Measurements from ENCODE around the gene P2RX4. TPM values are rescaled to one million over a fixed set of nuclear protein-coding genes. Genes with fewer than 3 reads are reported as not detected.

P2RX4 gene
- total and polyA plus RNA-seq, 7 experiments from 2014 or later: 34.1 to 56.9 (median 42.0) TPM

DNA sequence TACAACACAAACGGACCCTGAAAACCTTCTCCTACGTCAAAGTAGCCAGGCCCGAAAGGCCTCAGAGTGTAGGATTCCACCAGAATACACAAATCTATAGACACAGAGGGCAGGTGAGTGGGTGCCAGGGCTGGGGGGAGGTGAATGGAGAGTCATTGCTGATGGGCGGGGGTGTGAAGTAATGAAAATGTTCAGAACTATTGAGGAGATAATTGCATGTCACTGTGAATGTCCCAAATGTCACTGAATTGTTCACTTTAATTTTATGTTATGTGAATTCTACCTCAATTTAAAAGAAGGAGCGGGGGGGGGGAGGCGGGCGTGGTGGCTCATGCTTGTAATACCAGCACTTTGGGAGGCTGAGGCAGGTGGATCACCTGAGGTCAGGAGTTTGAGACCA lies 36.0 kb downstream of the P2RX4 start:
- Histone ChIP-seq H3K4me3 (ENCODE audit: low read length) (no peak overlapping the region), H3K36me3 (ENCODE audit: control insufficient read depth in 2 of 3, insufficient read depth in 3 of 3, low read length in 3 of 3) (peaks cover 0 to 44% (median 4%) of the 10 kb centered on the region in 3 experiments), H3K4me1 (ENCODE audit: control insufficient read depth in 2 of 2, insufficient read depth in 2 of 2, low read length in 2 of 2) (peaks cover 8 to 16% of the 10 kb centered on the region in 2 donors), H3K27me3 (ENCODE audit: control insufficient read depth in 2 of 2, insufficient read depth in 2 of 2, low read length in 2 of 2) (no peaks in the 10 kb centered on the region), H3K27ac (ENCODE audit: low read depth, low read length) (no peak overlapping the region), H3K9me3 (ENCODE audit: control insufficient read depth in 2 of 3, low read length in 3 of 3) (no peaks in the 10 kb centered on the region)
- peaks cover 6 to 23% (median 16%) of the 10 kb centered on the region in 7 donors for H3K4me1 Mint-ChIP-seq
- peak overlapping the region in 2 of 9 donors; percentile 43 to 65 for H3K27ac Mint-ChIP-seq
- no peak overlapping the region for H3K4me3 Mint-ChIP-seq
- intact Hi-C loops (cut with micrococcal nuclease): no loop called here
- ChIA-PET CTCF (no interaction called here), POLR2A (no interaction called here)
- H3K36me3 Mint-ChIP-seq: peaks cover 9 to 21% (median 11%) of the 10 kb centered on the region in 5 donors
- no peaks in the 10 kb centered on the region for H3K27me3 Mint-ChIP-seq
- no peak for DNase-seq
- H3K9me3 Mint-ChIP-seq: no peaks in the 10 kb centered on the region
- no peak for ATAC-seq

- ATAC-seq: no peak
- peaks cover 0 to 13% (median 5%) of the 10 kb centered on the region in 7 donors for H3K4me1 Mint-ChIP-seq
- H3K27ac Mint-ChIP-seq: peak overlapping the region in 4 of 9 donors; percentile 6 to 76 (median 62)
- H3K4me3 Mint-ChIP-seq: no peak overlapping the region
- no peaks in the 10 kb centered on the region for H3K9me3 Mint-ChIP-seq
- Histone ChIP-seq H3K27me3 (ENCODE audit: control insufficient read depth in 2 of 2, insufficient read depth in 2 of 2, low read length in 2 of 2) (no peaks in the 10 kb centered on the region), H3K36me3 (ENCODE audit: control insufficient read depth in 2 of 3, insufficient read depth in 3 of 3, low read length in 3 of 3) (peaks cover 0 to 48% (median 4%) of the 10 kb centered on the region in 3 experiments), H3K4me1 (ENCODE audit: control insufficient read depth in 2 of 2, insufficient read depth in 2 of 2, low read length in 2 of 2) (peaks cover 0 to 6% of the 10 kb centered on the region in 2 donors), H3K27ac (ENCODE audit: low read depth, low read length) (no peak overlapping the region), H3K4me3 (ENCODE audit: low read length) (no peak overlapping the region), H3K9me3 (ENCODE audit: control insufficient read depth in 2 of 3, low read length in 3 of 3) (no peaks in the 10 kb centered on the region)
- DNase-seq: no peak
- CTCF ChIA-PET: no interaction called here
- POLR2A ChIA-PET: interaction anchor here (0.6 to 1.5 kb wide), 3 partner anchors 8 to 22 kb away, joined by 3 to 5 read pairs (median 3); no protein-coding TSS in a partner anchor
- intact Hi-C loops (cut with micrococcal nuclease): no loop called here
- no peaks in the 10 kb centered on the region for H3K27me3 Mint-ChIP-seq
- H3K36me3 Mint-ChIP-seq: peaks cover 9 to 27% (median 15%) of the 10 kb centered on the region in 5 donors
These were observed 37.1 kb downstream of the P2RX4 start for GRCh38 chr12:121246893-121247557.

GRCh38 chr12:121248622-121249021 lies 38.7 kb downstream of the P2RX4 start:
- H3K27ac Mint-ChIP-seq: no peak overlapping the region
- H3K4me1 Mint-ChIP-seq: peaks cover 0 to 5% (median 2%) of the 10 kb centered on the region in 7 donors
- no peaks in the 10 kb centered on the region for H3K27me3 Mint-ChIP-seq
- Histone ChIP-seq H3K4me3 (ENCODE audit: low read length) (no peak overlapping the region), H3K27ac (ENCODE audit: low read depth, low read length) (no peak overlapping the region), H3K36me3 (ENCODE audit: control insufficient read depth in 2 of 3, insufficient read depth in 3 of 3, low read length in 3 of 3) (peaks cover 0 to 59% (median 12%) of the 10 kb centered on the region in 3 experiments), H3K4me1 (ENCODE audit: control insufficient read depth in 2 of 2, insufficient read depth in 2 of 2, low read length in 2 of 2) (no peaks in the 10 kb centered on the region), H3K27me3 (ENCODE audit: control insufficient read depth in 2 of 2, insufficient read depth in 2 of 2, low read length in 2 of 2) (no peaks in the 10 kb centered on the region), H3K9me3 (ENCODE audit: control insufficient read depth in 2 of 3, low read length in 3 of 3) (no peaks in the 10 kb centered on the region)
- CTCF ChIA-PET: no interaction called here
- intact Hi-C loops (cut with micrococcal nuclease): no loop called here
- ATAC-seq: no peak
- no peak overlapping the region for H3K4me3 Mint-ChIP-seq
- no peak for DNase-seq
- H3K9me3 Mint-ChIP-seq: no peaks in the 10 kb centered on the region
- peaks cover 19 to 36% (median 27%) of the 10 kb centered on the region in 5 donors for H3K36me3 Mint-ChIP-seq
- POLR2A ChIA-PET: interaction anchor here (0.6 to 1.5 kb wide), 3 partner anchors 9 to 743 kb away, joined by 3 to 5 read pairs (median 3); no protein-coding TSS in a partner anchor

- Histone ChIP-seq H3K4me1 (ENCODE audit: control insufficient read depth in 2 of 2, insufficient read depth in 2 of 2, low read length in 2 of 2) (no peaks in the 10 kb centered on the region), H3K27ac (ENCODE audit: low read depth, low read length) (no peak overlapping the region), H3K36me3 (ENCODE audit: control insufficient read depth in 2 of 3, insufficient read depth in 3 of 3, low read length in 3 of 3) (peaks cover 0 to 60% (median 12%) of the 10 kb centered on the region in 3 experiments), H3K9me3 (ENCODE audit: control insufficient read depth in 2 of 3, low read length in 3 of 3) (no peaks in the 10 kb centered on the region), H3K4me3 (ENCODE audit: low read length) (no peak overlapping the region), H3K27me3 (ENCODE audit: control insufficient read depth in 2 of 2, insufficient read depth in 2 of 2, low read length in 2 of 2) (no peaks in the 10 kb centered on the region)
- intact Hi-C loops (cut with micrococcal nuclease): no loop called here
- ATAC-seq (no peak), DNase-seq (no peak)
- peaks cover 22 to 46% (median 37%) of the 10 kb centered on the region in 5 donors for H3K36me3 Mint-ChIP-seq
- no peaks in the 10 kb centered on the region for H3K9me3 Mint-ChIP-seq
- peak overlapping the region in 1 of 9 donors; percentile 48 for H3K27ac Mint-ChIP-seq
- ChIA-PET CTCF (no interaction called here), POLR2A (no interaction called here)
- H3K27me3 Mint-ChIP-seq: no peaks in the 10 kb centered on the region
- H3K4me1 Mint-ChIP-seq: peaks cover 0 to 5% (median 0%) of the 10 kb centered on the region in 7 donors
- H3K4me3 Mint-ChIP-seq: peak overlapping the region in 1 of 10 donors; percentile 47
These were observed 40.4 kb downstream of the P2RX4 start for GRCh38 chr12:121250359-121250758.

DNA sequence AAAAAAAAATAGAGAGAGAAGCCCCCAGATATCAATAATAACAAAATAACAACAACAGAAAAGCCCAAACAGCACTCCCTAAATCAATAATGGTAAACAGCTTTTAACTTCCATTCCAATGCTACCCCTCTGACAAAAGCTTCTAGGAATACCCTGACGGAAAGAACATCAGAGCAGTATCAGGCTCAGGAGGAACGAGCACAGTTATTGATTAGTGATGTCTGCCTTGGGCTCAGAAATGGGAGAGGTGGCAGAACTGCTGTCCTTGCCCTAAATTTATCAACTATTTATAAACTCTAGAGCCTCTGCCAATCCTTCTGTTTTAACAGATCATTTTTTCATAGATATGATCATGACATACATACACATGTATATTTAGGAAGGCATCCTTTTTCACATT lies 41.9 kb downstream of the P2RX4 start:
- Mint-ChIP-seq H3K27me3 (no peaks in the 10 kb centered on the region), H3K4me1 (peaks cover 0 to 5% (median 0%) of the 10 kb centered on the region in 7 donors), H3K27ac (no peak overlapping the region), H3K4me3 (no peak overlapping the region), H3K9me3 (no peaks in the 10 kb centered on the region), H3K36me3 (peaks cover 27 to 55% (median 48%) of the 10 kb centered on the region in 5 donors)
- Histone ChIP-seq H3K27me3 (ENCODE audit: control insufficient read depth in 2 of 2, insufficient read depth in 2 of 2, low read length in 2 of 2) (no peaks in the 10 kb centered on the region), H3K9me3 (ENCODE audit: control insufficient read depth in 2 of 3, low read length in 3 of 3) (no peaks in the 10 kb centered on the region), H3K4me1 (ENCODE audit: control insufficient read depth in 2 of 2, insufficient read depth in 2 of 2, low read length in 2 of 2) (no peaks in the 10 kb centered on the region), H3K4me3 (ENCODE audit: low read length) (no peak overlapping the region), H3K36me3 (ENCODE audit: control insufficient read depth in 2 of 3, insufficient read depth in 3 of 3, low read length in 3 of 3) (peaks cover 0 to 60% (median 12%) of the 10 kb centered on the region in 3 experiments), H3K27ac (ENCODE audit: low read depth, low read length) (no peak overlapping the region)
- CTCF ChIA-PET: no interaction called here
- POLR2A ChIA-PET: interaction anchor here (1.1 kb wide), 1 partner anchor 27 kb away, joined by 4 read pairs; no protein-coding TSS in a partner anchor
- DNase-seq: no peak
- ATAC-seq: no peak
- intact Hi-C loops (cut with micrococcal nuclease): no loop called here

DNA sequence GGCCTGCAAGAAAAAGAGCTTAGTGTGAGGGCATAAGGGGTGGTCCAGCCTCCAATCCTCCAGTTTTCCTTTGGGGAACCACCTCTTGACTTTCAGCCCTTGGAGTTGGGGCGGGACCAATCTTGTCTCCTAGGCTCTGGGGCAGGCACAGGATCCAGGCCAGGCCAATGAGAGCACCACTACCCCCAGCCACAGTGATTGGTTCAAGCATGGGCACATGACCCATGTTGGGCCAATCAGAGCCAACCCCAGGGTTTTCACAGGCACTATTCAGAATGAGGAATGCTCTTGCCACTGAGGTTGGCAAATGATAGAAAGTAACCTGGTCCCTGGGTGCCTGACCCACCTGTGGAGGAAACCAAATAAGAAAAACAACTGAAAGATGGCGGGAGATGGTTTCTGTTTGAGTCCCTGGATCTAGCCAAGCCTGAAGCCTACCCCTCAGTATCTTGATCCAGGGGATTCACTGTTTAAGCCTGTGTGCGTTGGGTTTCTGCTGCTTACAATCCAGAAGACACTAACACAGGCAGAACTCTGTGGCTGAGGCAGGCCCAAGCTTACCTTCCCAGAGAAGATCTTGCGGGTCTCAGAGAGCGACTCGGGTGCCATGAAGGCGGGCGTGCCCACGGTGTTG lies 42.9 kb downstream of the P2RX4 start:
- H3K4me3 Mint-ChIP-seq: no peak overlapping the region
- no peak overlapping the region for H3K27ac ChIP-seq (ENCODE audit: low read depth, low read length)
- H3K9me3 ChIP-seq (ENCODE audit: control insufficient read depth in 2 of 3, low read length in 3 of 3): no peaks in the 10 kb centered on the region
- H3K4me3 ChIP-seq (ENCODE audit: low read length): no peak overlapping the region
- H3K4me1 ChIP-seq (ENCODE audit: control insufficient read depth in 2 of 2, insufficient read depth in 2 of 2, low read length in 2 of 2): no peaks in the 10 kb centered on the region
- no peaks in the 10 kb centered on the region for H3K27me3 ChIP-seq (ENCODE audit: control insufficient read depth in 2 of 2, insufficient read depth in 2 of 2, low read length in 2 of 2)
- DNase-seq: no peak
- H3K9me3 Mint-ChIP-seq: no peaks in the 10 kb centered on the region
- H3K36me3 Mint-ChIP-seq: peaks cover 28 to 56% (median 45%) of the 10 kb centered on the region in 5 donors
- H3K27me3 Mint-ChIP-seq: no peaks in the 10 kb centered on the region
- no peak overlapping the region for H3K27ac Mint-ChIP-seq
- POLR2A ChIA-PET: interaction anchor here (1.1 kb wide), 2 partner anchors 13 to 28 kb away, joined by 3 to 4 read pairs; no protein-coding TSS in a partner anchor
- intact Hi-C loops (cut with micrococcal nuclease): no loop called here
- CTCF ChIA-PET: no interaction called here
- H3K4me1 Mint-ChIP-seq: peaks cover 0 to 5% (median 0%) of the 10 kb centered on the region in 7 donors
- peak; percentile 45 for ATAC-seq
- H3K36me3 ChIP-seq (ENCODE audit: control insufficient read depth in 2 of 3, insufficient read depth in 3 of 3, low read length in 3 of 3): peaks cover 0 to 55% (median 12%) of the 10 kb centered on the region in 3 experiments

Data from naive thymus-derived CD4-positive, alpha-beta T cell (primary cell).